Measurements from ENCODE around the gene CRTC1. TPM values are rescaled to one million over a fixed set of nuclear protein-coding genes. Genes with fewer than 3 reads are reported as not detected.

The CRTC1 gene
- polyA plus RNA-seq, 1 donor, result 16.7 TPM

DNA sequence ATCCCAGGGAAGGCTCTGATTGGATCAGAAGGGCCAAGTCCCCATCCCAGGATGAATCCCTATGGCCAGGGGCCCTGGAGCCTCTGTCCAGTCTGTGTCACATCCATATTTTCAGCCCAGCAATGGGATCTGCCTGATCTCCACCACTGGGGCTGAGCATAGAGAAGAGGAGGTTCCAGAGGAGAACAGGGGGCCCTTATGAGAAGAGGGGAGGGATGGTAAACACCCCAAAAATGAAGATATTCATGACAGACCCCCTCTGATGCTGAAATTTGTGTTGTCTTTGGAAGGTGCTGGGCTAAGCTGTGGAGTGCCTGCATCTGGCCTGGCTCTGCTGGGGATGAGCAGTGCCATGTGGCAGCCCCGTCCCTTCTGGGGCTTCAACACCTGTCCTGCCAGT lies 32.2 kb upstream of the CRTC1 start:
- no peak for DNase-seq

DNA sequence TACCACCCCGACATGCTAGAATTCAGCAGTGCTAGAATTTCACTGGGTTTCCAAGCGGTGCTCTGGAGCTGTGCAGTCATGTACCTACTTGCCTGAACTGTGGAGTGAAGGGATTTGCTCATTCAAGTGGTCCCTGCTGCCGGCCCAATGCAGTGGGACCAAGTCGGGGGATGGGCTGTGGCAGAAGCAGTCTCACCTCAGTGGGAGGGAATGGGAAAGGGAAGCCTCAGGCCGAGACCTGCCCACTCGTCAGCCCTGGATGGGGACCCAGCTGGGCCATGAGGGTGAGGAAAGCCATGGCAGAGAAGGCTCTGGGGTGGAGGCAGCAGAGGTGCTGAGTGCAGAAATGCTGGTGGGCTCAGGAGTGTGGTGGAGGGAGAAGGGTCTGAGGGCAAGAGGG lies 31.7 kb upstream of the CRTC1 start:
- DNase-seq, result no peak

DNA sequence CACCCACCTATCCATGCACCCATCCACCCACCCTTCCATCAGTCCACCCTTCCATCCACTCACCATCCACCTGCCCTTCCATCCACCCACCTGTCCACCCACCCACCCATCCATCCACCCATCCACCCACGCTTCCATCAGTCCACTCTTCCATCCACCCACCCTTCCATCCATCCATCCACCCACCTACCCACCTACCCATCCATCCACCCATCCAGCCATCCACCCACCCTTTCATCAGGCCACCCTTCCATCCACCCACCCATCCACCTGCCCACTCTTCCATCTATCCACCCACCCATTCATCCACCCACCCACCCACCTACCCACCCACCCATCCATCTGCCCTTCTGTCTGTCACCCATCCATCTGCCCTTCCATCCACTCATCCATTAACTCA lies 29.6 kb upstream of the CRTC1 start:
- no peak for DNase-seq

DNA sequence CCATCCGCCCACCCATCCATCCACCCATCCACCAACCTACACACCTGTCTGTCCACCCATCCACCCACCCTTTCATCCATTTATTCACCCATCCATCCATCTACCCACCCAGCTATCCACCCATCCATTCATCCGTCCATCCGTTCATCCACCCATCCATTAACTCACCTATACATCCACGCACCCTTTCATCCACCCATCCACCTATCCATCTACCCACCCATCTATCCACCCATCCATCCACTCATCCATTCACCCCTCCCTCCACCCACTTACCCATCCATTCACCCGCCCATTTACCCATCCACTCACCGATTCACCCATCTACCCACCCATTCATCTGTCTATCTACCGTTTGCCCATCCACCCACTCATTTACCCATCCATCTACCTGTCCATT lies 29.0 kb upstream of the CRTC1 start:
- DNase-seq, result no peak

DNA sequence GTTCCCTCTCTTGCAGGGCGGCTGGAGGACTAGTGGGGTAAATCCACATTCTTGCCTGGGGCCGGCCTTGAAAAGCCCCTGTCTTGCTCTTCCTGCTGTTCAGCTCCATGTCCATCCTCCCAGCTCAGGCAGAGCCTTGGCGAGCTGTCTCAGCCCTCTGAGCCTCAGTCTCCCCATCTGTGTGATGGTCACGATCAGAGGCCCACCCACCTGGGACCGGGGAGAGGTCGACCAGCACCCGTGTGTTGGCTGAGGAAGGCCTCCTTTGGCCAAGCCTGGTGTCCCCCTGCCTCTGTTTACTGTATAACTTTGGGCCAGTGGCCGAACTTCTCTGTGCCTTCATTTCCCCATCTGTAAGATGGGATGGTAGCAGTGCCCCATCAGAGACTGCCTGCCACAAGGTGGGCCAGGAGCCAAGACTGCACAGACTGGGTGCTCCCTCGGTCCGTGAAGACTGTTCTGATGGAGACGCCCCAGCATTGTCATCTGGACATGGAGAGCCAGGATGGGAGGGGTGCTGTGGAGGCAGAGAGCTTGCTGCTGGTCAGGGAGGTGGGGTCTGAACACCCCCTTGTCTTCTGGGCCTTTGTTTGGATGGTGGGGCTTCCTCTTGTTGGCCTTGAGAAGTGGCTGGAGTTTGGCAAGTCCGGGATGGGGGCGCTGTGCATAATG lies 28.2 kb upstream of the CRTC1 start:
- DNase-seq, result no peak

DNA sequence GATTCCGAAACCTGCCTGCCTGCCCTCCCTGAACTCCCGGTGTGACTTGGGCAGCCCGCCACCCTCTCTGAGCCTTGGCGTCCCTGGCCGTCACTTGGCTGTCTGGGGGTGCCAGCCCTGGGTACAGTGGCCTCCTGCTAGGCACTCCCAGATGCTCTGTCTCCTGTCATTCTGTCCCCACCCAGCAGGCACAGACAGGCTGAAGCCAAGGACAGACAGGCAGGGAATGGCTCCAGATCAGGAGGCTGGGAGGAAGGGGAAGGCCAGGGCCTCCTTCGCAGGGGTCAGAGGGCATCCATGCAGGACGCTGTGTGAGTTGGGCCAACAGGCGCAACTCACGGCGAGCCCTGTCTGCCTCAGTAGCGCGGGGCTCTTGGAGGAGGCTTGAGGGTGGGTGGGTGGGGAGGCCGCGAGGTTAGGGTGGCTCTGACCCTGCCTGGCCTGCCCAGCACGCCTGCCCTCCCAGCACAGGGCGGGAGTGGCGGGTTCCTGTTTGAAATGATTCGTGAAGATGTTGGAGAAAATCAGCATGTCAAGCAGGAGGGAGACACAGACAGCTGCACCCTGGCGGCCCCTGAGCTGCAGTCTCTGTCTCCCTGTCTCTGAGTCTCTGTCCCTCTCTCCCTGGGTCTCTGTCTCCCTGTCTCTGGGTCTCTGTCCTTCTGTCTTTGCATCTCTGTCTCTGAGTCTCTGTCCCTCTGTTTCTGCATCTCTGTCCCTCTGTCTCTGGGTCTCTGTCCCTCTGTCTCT lies 27.0 kb upstream of the CRTC1 start:
- DNase-seq, result no peak

DNA sequence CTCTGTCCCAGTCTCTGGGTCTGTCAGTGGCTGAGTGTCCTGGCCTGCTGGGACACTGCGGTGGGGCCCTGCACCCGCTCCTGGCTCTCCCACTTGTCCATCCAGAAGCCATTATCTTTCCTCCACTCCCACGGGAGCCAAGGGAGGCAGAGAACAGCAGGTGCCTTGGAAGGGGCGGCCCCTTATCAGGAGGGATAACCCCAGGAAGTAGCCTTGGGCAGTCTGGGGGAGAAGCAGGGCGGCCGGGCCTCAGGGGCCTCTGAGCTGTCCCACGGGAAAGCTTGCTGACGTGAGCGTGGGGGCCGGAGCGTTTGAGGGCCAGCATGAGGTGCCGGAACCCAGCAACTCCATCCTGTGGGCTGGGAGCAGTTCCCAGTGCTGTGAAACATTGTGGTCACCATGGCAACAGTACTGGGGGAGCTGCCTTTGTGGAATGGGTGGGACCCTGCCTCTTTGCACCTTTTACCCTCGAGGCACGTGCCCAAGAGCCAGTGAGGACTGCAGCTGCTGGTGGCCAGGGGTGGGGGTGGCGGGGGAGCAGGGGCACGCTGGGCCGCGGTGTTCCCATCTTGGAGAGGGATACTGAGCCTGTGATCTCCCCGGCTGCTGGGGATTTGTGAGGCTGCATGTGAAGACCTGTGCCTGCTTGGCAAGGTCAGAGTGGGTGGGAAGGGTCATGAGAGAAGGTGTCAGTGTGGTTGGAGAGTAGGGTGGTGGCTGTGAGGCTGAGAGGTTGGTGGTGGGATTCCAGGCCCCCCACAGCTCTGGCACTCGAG lies 25.7 kb upstream of the CRTC1 start:
- peak; percentile 70 for DNase-seq

DNA sequence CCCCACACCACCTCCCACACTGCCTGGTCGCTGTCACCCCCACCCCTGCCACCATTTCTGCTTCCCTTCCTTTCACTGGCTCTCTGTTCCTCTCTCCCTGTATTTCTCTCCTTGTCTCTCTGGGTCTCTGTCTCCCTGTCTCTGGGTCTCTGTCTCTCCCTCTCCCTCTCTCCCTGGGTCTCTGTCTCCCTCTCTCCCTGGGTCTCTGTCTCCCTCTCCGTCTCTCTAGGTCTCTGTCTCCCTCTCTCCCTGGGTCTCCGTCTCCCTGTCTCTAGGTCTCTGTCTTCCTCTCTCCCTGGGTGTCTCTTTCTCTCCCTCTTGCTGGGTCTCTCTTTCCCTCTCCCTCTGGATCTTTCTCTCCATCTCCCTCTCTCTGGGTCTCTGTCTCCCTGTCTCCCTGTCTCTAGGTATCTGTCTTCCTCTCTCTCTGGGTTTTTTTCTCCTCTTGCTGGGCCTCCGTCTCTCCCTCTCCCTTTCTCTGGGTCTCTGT lies 25.1 kb upstream of the CRTC1 start:
- no peak for DNase-seq

DNA sequence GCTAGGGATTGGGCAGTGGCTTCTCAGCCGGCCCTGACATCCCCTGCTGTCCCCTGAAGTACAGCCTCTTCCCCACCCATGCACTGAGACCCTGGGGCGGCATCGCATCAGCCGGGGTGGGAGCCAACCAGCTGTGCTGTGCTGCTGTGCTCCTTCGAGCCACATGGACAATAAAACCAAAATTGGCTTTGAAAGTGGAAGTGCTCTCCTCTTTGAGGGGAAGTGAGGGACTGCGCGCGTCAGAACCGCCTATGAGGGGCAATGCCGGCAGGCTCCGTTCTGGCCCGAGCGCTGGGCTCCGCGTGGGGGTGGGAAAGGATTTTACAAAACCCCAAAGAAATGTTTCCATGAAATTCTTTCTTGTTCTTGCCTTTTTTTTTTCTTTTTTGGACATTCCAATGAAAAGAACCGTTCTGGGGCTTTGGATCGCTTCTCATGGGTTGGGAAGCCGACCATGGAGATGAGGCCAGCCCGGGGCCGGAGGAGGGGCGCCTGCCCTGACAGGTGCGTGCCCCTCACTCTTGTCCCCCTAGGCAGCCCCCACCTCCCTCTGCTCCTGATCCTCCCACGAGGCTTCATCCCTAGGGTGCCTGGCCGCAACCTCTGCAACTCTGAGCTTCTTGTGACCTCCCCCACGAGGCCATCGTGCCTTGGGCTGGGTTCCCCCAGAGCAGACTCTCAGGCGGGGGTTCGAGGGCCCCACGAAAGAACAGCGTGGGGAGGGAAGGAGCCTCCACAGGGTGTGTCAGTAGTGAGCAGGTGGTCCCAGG lies 24.0 kb upstream of the CRTC1 start:
- DNase-seq, result no peak

DNA sequence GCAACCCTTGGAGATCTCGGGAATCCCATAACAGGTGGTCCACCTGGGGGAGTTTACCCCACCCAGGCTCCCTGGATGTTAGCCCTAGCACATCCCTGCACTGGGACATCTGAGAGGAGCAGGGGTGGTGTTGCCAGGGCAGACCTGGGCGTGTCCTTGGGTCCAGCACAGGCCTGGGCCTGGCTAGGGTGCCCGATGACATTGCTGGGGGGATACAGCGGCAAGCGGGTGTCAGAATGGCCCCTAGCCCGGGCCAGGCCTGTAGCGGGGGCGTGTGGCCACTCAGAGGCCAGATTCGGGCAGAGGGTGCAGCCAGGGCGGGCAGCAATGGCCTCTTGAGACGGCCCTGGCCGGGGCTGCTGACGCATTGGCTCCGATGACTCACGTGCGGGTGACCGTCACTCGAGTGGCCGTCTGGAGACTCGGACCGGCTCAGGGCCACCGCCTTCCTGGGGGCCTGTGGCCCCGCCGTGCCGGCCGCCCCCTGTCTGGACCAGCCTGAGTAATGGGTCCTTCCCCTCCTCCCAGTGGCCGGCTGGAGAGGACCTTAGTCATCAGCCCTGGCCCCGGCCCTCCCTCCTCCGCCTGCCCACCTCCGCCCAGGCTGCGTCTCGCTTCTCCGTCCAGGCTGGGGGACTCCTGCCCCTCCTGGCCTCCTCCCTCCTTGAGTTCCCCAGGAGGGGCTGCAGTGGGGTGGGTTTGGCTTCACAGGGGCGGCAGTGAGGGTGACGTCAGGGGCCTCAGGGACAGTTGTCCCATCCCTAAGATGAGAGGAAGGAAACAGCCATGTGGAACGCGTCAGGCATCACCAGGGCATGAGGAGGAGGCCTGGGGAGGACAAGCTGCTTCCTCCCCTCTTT lies 23.2 kb upstream of the CRTC1 start:
- DNase-seq, result no peak

DNA sequence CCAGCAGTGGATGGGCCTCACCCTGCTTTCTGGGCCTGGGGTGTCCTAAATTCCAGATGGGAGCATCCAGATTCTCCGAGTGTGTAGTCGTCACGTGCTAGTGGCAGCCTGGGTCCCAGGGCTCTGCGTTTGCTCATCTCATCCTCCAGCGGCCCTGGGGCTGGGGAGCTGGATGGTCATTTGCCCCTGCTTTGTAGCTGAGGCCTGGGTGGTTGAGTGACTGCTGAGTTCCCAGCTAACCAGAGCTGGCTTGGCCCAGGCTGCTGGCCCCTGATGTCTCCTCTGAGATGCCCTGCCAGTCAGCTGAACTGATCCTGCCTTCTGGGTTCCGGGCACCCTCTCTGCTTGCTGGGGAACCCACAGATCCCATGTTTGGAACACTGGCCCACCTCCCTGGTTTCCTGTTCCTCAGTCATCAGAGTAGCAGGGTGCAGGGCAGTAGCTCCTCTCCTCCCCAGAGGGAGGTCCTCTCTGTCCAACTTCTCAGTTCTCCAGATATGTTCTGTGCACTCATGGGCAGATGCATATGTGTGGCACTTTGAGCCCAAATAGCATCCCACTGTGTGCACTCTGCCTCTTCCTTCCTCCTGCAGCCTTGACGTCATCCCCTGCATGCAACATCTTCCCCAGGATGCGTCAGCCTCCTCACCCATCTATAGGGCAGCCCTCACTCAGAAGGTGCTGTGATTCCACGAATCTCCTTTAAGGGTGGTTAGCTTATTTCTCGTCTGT lies 22.4 kb upstream of the CRTC1 start:
- DNase-seq, result no peak

DNA sequence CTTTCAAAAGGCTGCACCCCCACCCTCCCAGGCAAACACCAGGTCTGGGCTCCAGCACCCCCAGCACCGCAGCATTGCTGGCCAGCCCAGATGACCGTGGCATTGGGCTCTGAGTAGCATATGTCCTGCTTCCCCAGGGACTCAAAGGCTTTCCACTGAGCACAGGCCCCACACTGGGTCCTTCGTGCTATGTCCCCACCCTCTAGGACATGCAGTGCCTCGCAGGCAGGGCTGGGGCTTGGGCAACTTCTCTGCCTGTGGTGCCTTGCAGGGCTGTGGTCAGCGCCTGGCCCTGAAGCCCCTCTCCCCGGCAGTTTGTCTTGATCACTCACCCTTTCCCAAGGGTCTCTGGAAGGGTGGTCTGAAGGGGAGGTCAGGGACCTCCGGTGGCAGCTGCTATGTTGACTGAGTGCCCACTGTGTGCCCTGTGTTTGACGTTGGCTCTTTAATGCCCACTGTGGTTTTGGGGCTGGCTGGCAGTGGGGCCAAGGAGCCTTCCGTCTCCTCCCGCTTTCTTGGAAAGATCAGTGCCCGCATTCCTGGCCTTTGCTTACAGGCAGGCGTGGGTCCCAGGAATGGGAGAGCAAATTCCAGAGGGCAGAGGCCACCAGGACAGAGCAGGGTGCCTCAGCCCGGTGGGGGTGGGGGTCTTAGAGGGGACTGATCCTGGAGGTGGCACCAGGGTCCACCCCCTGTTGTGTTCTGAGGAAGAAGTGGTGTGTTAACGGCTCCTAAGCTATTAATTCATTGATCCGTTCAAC lies 20.3 kb upstream of the CRTC1 start:
- DNase-seq, result no peak

DNA sequence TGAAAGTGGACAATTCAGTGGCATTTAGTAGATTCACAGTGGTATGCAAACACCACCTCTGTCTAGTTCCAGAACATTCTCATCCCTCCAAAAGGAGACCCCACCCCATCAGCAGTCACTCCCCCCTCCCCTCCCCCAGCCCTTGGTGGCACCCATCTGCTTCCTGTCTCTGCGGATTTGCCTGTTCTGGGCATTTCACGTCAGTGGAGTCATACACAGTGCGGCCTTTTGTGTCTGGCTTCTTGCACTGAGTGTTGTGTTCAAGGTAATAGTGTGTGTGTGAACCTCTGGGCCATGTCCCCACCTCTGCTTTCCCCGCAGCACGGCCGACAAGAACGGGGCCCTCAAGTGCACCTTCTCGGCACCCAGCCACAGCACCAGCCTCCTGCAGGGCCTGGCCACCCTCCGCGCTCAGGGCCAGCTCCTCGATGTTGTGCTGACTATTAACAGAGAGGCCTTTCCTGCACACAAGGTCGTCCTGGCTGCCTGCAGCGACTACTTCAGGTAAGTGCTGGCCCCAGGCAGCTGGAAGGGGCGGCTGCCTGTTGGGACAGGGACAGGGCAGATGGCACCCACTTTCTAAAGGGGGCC lies 19.4 kb upstream of the CRTC1 start:
- no peak for DNase-seq

DNA sequence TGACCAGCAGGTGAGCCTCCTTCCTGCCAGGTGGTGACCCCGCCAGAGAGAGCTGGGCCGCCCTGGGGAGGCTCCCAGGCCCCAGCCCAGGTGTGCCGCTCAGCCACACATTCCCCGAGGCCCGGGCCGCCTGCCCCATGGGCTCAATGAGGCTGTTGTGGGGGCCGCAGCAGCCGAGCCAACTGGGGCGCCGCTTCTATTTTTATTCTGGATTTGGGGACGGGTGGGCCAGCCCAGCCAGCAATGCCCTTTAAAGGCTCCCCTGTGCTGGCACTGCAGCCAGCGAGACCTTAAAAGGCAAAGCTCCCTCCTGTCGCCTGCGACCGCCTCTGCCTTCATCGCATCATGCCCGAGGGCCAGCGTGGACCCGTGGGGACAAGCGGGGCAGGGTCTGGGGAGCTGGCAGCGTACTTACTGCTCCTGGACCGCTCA lies 17.7 kb upstream of the CRTC1 start:
- DNase-seq, result no peak

DNA sequence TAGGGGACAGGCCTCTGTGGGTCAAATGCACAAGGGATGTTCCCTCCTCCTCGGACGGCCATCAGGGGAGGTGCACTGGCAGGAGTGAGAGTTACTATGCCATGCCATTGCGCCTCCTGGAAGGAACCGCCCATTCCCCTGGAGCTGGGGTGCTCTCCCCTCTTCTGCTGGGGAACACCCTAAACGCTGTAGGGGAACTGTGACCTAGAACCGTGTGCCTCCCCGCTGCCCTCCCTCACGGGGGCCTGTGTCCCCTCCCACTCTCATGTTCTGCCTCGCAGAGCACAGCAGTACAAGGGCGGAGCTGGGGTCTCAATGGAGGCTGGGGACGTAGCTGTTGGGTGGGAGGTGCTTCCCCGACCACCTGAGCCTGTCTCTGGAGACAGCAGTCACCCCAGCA lies 17.2 kb upstream of the CRTC1 start:
- DNase-seq, result no peak

DNA sequence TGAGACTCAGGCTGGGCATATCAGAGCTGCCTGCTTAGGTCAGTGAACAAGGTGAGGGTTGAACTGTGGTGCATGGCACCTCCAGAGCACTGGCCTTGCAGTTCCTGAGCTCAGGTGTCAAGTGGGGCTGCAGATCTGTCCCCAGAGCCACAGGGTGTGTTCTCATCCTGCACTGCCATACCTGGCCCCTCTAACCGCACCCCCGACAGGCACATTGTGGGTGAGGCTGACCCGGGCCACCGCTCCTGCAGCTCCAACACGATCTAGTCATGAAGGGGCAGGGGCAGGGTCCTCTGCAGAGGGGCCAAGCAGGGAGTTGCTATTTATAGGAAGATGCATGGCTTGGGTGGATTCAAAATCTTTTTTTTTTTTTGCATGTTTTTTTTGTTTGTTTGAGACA lies 16.7 kb upstream of the CRTC1 start:
- DNase-seq, result no peak

DNA sequence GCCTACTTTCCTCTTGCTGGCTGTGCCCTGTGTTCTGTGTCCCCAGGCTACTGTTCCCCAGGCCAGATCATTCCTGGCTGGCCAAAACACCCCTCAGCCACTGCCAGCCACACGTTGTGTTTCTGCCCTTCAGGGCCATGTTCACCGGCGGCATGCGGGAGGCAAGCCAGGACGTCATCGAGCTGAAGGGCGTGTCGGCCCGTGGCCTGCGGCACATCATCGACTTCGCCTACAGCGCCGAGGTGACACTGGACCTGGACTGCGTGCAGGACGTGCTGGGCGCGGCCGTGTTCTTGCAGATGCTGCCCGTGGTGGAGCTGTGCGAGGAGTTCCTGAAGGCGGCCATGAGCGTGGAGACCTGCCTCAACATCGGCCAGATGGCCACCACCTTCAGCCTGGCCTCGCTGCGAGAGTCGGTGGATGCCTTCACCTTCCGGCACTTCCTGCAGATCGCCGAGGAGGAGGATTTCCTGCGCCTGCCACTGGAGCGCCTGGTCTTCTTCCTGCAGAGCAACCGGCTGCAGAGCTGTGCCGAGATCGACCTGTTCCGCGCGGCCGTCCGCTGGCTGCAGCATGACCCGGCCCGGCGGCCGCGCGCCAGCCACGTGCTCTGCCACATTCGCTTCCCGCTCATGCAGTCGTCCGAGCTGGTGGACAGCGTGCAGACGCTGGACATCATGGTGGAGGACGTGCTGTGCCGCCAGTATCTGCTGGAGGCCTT lies 15.8 kb upstream of the CRTC1 start:
- no peak for DNase-seq

DNA sequence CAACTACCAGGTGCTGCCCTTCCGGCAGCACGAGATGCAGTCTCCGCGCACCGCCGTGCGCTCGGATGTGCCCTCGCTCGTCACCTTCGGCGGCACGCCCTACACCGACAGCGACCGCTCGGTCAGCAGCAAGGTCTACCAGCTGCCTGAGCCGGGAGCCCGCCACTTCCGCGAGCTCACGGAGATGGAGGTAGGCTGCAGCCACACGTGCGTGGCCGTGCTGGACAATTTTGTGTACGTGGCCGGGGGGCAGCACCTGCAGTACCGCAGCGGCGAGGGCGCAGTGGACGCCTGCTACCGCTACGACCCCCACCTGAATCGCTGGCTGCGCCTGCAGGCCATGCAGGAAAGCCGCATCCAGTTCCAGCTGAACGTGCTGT lies 15.2 kb upstream of the CRTC1 start:
- DNase-seq, result no peak

Measured in left kidney (tissue), 2 donors.